DND-41 (cell line): Measurements from ENCODE around the gene PIK3CG.
"Not testable (repeated sequence)": the region's sequence is repeated elsewhere in the genome, so short reads cannot be mapped to it uniquely, and the experiment has no call there.

ENCODE experiments used
- EZH2 ChIP-seq: IDR thresholded peaks from 3 replicates; pipeline ENCODE4 v1.6.1; 2012; ENCODE audit warnings: borderline replicate concordance, low read depth, mild to moderate bottlenecking, moderate library complexity, low read length, inconsistent platforms; ENCODE audit not compliant: severe bottlenecking
- TF ChIP-seq, protein P1 (sequence below): IDR thresholded peaks from 2 replicates; pipeline ENCODE4 v1.5.1; 2012; ENCODE audit warnings: borderline replicate concordance, low read length, moderate library complexity, mild to moderate bottlenecking; ENCODE audit not compliant: poor library complexity, severe bottlenecking; ENCODE audit errors: extremely low read depth

DNA sequence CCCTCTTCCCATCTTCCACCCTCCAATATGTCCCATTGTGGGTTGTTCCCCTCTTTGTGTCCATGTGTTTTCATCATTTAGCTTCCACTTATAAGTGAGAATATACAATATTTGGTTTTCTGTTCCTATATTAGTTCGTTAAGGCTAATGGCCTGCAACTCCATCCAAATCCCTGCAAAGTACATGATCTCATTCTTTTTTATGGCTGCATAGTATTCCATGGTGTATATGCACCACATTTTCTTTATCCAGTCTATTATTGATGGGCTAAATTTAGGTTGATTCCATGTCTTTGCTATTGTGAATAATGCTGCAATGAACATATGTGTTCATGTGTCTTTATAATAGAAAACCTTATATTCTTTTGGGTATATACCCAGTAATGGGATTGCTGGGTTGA lies 90.8 kb downstream of the PIK3CG start:
- TF ChIP-seq, protein P1, sequence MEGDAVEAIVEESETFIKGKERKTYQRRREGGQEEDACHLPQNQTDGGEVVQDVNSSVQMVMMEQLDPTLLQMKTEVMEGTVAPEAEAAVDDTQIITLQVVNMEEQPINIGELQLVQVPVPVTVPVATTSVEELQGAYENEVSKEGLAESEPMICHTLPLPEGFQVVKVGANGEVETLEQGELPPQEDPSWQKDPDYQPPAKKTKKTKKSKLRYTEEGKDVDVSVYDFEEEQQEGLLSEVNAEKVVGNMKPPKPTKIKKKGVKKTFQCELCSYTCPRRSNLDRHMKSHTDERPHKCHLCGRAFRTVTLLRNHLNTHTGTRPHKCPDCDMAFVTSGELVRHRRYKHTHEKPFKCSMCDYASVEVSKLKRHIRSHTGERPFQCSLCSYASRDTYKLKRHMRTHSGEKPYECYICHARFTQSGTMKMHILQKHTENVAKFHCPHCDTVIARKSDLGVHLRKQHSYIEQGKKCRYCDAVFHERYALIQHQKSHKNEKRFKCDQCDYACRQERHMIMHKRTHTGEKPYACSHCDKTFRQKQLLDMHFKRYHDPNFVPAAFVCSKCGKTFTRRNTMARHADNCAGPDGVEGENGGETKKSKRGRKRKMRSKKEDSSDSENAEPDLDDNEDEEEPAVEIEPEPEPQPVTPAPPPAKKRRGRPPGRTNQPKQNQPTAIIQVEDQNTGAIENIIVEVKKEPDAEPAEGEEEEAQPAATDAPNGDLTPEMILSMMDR: not testable (repeated sequence)
- not testable (repeated sequence) for TF ChIP-seq EZH2
